CD4-positive, alpha-beta T cell (primary cell): ENCODE measurements around the gene NRXN3. TPM values are rescaled to one million over a fixed set of nuclear protein-coding genes. Genes with fewer than 3 reads are reported as not detected.

Experiments used
- ATAC-seq: fragments of 200-7000 bp; cut with Tn5 transposase; one replicate; pipeline ENCODE4 v1.10.0; 2022; ENCODE audit warnings: mild to moderate bottlenecking; ENCODE audit not compliant: poor library complexity
- CTCF ChIA-PET: fragments of 350-600 bp; sonication (Branson Sonifier 250); formaldehyde crosslinking; loops from one replicate; lab custom pipeline; 2021; ENCODE audit warnings: antibody characterized with exemption, inconsistent platforms; lab: Charles Lee
- POLR2A ChIA-PET: fragments of 350-600 bp; sonication (Branson Sonifier 250); formaldehyde crosslinking; loops from one replicate; lab custom pipeline; 2021; ENCODE audit warnings: antibody characterized with exemption, inconsistent platforms; lab: Charles Lee
- DNase-seq, 14 experiments: peaks; one replicate each; pipeline ENCODE4 v3.0.0-alpha.2; 2013 to 2020; ENCODE audit warnings: mixed read lengths in 2 of 14
- H3K27ac ChIP-seq, 2 donors: one replicate each; pipeline versions ENCODE4 v1.5.1 to v1.7.0; 2013; ENCODE audit warnings: low read length in 2 of 2, low read depth in 1 of 2, mild to moderate bottlenecking in 1 of 2
- H3K27me3 ChIP-seq, 2 experiments: 1 replicate in 1 of 2; 2 replicates in 1 of 2; pipeline versions ENCODE4 v1.6.1 to v1.7.0; 2013; ENCODE audit warnings: low read length in 2 of 2, control low read depth in 1 of 2, mild to moderate bottlenecking in 1 of 2, moderate library complexity in 1 of 2; ENCODE audit not compliant: insufficient read depth in 2 of 2, control insufficient read depth in 1 of 2
- H3K36me3 ChIP-seq: one replicate; pipeline ENCODE4 v1.6.1; 2013; ENCODE audit warnings: low read length, control low read depth; ENCODE audit not compliant: insufficient read depth
- H3K4me1 ChIP-seq: one replicate; pipeline ENCODE4 v1.6.1; 2013; ENCODE audit warnings: low read length, control low read depth; ENCODE audit not compliant: insufficient read depth
- H3K4me3 ChIP-seq: one replicate; pipeline ENCODE4 v1.5.1; 2013; ENCODE audit warnings: mild to moderate bottlenecking, low read length, moderate library complexity
- H3K9me3 ChIP-seq, 2 experiments: 1 replicate in 1 of 2; 2 replicates in 1 of 2; pipeline versions ENCODE4 v1.6.1 to v1.7.0; 2013; ENCODE audit warnings: low read length in 2 of 2, mild to moderate bottlenecking in 2 of 2, control low read depth in 1 of 2, moderate library complexity in 1 of 2; ENCODE audit not compliant: control insufficient read depth in 1 of 2, insufficient read depth in 1 of 2
- H3K27ac Mint-ChIP-seq: one replicate; pipeline ENCODE4 v1.8.0; 2020; ENCODE audit warnings: mixed read lengths
- H3K27me3 Mint-ChIP-seq: one replicate; pipeline ENCODE4 v1.8.0; 2021; ENCODE audit warnings: mixed read lengths
- H3K36me3 Mint-ChIP-seq: one replicate; pipeline ENCODE4 v1.8.0; 2021; ENCODE audit warnings: low read depth, mixed read lengths
- H3K4me1 Mint-ChIP-seq: one replicate; pipeline ENCODE4 v1.8.0; 2021; ENCODE audit warnings: low read depth, mixed read lengths
- H3K4me3 Mint-ChIP-seq: one replicate; pipeline ENCODE4 v1.8.0; 2020; ENCODE audit warnings: mild to moderate bottlenecking, mixed read lengths
- H3K9me3 Mint-ChIP-seq: one replicate; pipeline ENCODE4 v1.8.0; 2020; ENCODE audit warnings: mixed read lengths
- intact Hi-C, 2 experiments: fragments of 100-400 bp; cut with DNase I in 1 of 2; cut with micrococcal nuclease in 1 of 2; formaldehyde crosslinking; loops; one replicate each; pipeline versions ENCODE4 v1.15.1 to v1.9.0; 2023 to 2025; cut with DNase I, micrococcal nuclease
- total RNA-seq, 174 experiments: library from RNA in 2 of 174; stranded (reverse) in 2 of 174; gene quantifications; one replicate each; pipeline ENCODE4 v1.2.3 and lab custom pipeline; 2021 to 2026
- TF ChIP-seq, protein P1 (sequence below): fragments of 200-600 bp; IDR thresholded peaks from one replicate; pipeline ENCODE4 v1.8.0; 2022; ENCODE audit warnings: antibody characterized with exemption, mild to moderate bottlenecking

NRXN3 gene
- total RNA-seq, 2 experiments from 2014 or later = not detected

GRCh38 chr14:79161571-79161970 is 991.4 kb downstream of the NRXN3 start:
- DNase-seq = no peak
- TF ChIP-seq, protein P1, sequence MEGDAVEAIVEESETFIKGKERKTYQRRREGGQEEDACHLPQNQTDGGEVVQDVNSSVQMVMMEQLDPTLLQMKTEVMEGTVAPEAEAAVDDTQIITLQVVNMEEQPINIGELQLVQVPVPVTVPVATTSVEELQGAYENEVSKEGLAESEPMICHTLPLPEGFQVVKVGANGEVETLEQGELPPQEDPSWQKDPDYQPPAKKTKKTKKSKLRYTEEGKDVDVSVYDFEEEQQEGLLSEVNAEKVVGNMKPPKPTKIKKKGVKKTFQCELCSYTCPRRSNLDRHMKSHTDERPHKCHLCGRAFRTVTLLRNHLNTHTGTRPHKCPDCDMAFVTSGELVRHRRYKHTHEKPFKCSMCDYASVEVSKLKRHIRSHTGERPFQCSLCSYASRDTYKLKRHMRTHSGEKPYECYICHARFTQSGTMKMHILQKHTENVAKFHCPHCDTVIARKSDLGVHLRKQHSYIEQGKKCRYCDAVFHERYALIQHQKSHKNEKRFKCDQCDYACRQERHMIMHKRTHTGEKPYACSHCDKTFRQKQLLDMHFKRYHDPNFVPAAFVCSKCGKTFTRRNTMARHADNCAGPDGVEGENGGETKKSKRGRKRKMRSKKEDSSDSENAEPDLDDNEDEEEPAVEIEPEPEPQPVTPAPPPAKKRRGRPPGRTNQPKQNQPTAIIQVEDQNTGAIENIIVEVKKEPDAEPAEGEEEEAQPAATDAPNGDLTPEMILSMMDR = no peak
- POLR2A ChIA-PET = no interaction called here
- CTCF ChIA-PET = no interaction called here
- H3K27ac ChIP-seq = no peak overlapping the region
- Mint-ChIP-seq H3K4me1 (no peaks in the 10 kb centered on the region), H3K27ac (no peak overlapping the region), H3K9me3 (peaks cover 9% of the 10 kb centered on the region), H3K27me3 (no peaks in the 10 kb centered on the region), H3K4me3 (no peak overlapping the region), H3K36me3 (no peaks in the 10 kb centered on the region)
- ATAC-seq = no peak
- no peaks in the 10 kb centered on the region for H3K36me3 ChIP-seq
- H3K27me3 ChIP-seq = no peaks in the 10 kb centered on the region
- H3K4me3 ChIP-seq = no peak overlapping the region
- no peaks in the 10 kb centered on the region for H3K4me1 ChIP-seq
- intact Hi-C loops = no loop called here
- H3K9me3 ChIP-seq = no peaks in the 10 kb centered on the region

DNA sequence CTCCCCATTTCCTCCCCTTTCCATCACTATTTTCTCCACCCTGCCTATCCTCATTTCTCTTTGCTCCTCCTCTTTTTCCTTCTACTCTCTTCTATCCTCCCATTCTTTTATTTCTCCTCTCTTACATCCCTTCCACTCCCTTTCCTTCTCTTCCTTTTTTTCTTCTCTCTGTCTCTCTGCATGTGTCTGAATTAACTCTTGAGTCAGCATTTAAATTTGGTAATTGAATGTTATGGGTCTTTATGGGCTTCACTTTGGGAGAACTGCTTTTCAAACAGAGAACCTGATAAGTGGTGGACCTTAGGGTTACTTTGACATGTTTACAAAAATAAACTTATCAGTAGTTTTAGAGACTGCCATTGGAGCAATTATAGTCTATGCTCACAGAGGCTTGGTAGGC is 992.7 kb downstream of the NRXN3 start:
- Mint-ChIP-seq H3K4me1 (no peaks in the 10 kb centered on the region), H3K36me3 (no peaks in the 10 kb centered on the region), H3K4me3 (no peak overlapping the region), H3K27me3 (no peaks in the 10 kb centered on the region), H3K27ac (no peak overlapping the region), H3K9me3 (peaks cover 9% of the 10 kb centered on the region)
- ChIA-PET POLR2A (no interaction called here), CTCF (no interaction called here)
- no peaks in the 10 kb centered on the region for H3K9me3 ChIP-seq
- no peaks in the 10 kb centered on the region for H3K4me1 ChIP-seq
- H3K4me3 ChIP-seq = no peak overlapping the region
- TF ChIP-seq, protein P1 = no peak
- ATAC-seq (no peak), DNase-seq (no peak)
- H3K36me3 ChIP-seq = no peaks in the 10 kb centered on the region
- H3K27ac ChIP-seq = no peak overlapping the region
- intact Hi-C loops = no loop called here
- H3K27me3 ChIP-seq = no peaks in the 10 kb centered on the region

GRCh38 chr14:79165471-79166090 is 995.4 kb downstream of the NRXN3 start:
- H3K27me3 ChIP-seq = no peaks in the 10 kb centered on the region
- no peak for ATAC-seq
- ChIA-PET CTCF (no interaction called here), POLR2A (no interaction called here)
- Mint-ChIP-seq H3K36me3 (no peaks in the 10 kb centered on the region), H3K27ac (no peak overlapping the region), H3K4me1 (no peaks in the 10 kb centered on the region), H3K27me3 (no peaks in the 10 kb centered on the region), H3K4me3 (no peak overlapping the region), H3K9me3 (peaks cover 7% of the 10 kb centered on the region)
- H3K36me3 ChIP-seq = no peaks in the 10 kb centered on the region
- intact Hi-C loops = no loop called here
- TF ChIP-seq, protein P1 = no peak
- no peaks in the 10 kb centered on the region for H3K9me3 ChIP-seq
- H3K4me3 ChIP-seq = no peak overlapping the region
- DNase-seq = no peak
- no peaks in the 10 kb centered on the region for H3K4me1 ChIP-seq
- no peak overlapping the region for H3K27ac ChIP-seq
